GDM1 (cell line): ENCODE data around the gene EPHA8.

Experiments used
- DNase-seq: peaks from one replicate; lab custom pipeline; 2025; lab: John Stamatoyannopoulos, UW

The EPHA8 gene

GRCh38 chr1:22536506-22536905 is 26.8 kb upstream of the EPHA8 start:
- DNase-seq = no peak

- DNase-seq = peak; percentile 6
Measured at GRCh38 chr1:22537441-22538139, 25.7 kb upstream of the EPHA8 start.

- DNase-seq = no peak
Measured at GRCh38 chr1:22539510-22540118, 23.7 kb upstream of the EPHA8 start.

- DNase-seq = no peak
Measured at GRCh38 chr1:22540337-22540736, 23.0 kb upstream of the EPHA8 start.

- no peak for DNase-seq
Measured at GRCh38 chr1:22542886-22543285, 20.4 kb upstream of the EPHA8 start.

GRCh38 chr1:22543679-22544078 is 19.6 kb upstream of the EPHA8 start:
- no peak for DNase-seq

- DNase-seq = no peak
Measured at GRCh38 chr1:22544606-22545005, 18.7 kb upstream of the EPHA8 start.

- DNase-seq = no peak
Measured at GRCh38 chr1:22545141-22545540, 18.1 kb upstream of the EPHA8 start.

- DNase-seq = no peak
Measured at GRCh38 chr1:22547186-22547817, 16.0 kb upstream of the EPHA8 start.

- no peak for DNase-seq
Measured at GRCh38 chr1:22547818-22548462, 15.3 kb upstream of the EPHA8 start.

GRCh38 chr1:22550021-22550420 is 13.3 kb upstream of the EPHA8 start:
- no peak for DNase-seq

- DNase-seq = no peak
Measured at GRCh38 chr1:22551591-22551990, 11.7 kb upstream of the EPHA8 start.

- DNase-seq = no peak
Measured at GRCh38 chr1:22552021-22552420, 11.3 kb upstream of the EPHA8 start.

- no peak for DNase-seq
Measured at GRCh38 chr1:22553104-22553880, 10.0 kb upstream of the EPHA8 start.

GRCh38 chr1:22553991-22554522 is 9.2 kb upstream of the EPHA8 start:
- no peak for DNase-seq

GRCh38 chr1:22555371-22555656 is 8.0 kb upstream of the EPHA8 start:
- DNase-seq = no peak

- no peak for DNase-seq
Measured at GRCh38 chr1:22556391-22557104, 6.7 kb upstream of the EPHA8 start.

GRCh38 chr1:22557341-22557950 is 5.8 kb upstream of the EPHA8 start:
- DNase-seq = no peak

- DNase-seq = no peak
Measured at GRCh38 chr1:22563671-22564602, 648 bp downstream of the EPHA8 start.

- DNase-seq = no peak
Measured at GRCh38 chr1:22566161-22566560, 2.9 kb downstream of the EPHA8 start.
